Gastroesophageal sphincter (tissue), 4 donors: ENCODE data around the gene EPS8L3. TPM values are rescaled to one million over a fixed set of nuclear protein-coding genes. Genes with fewer than 3 reads are reported as not detected.

Experiments used
- ATAC-seq: fragments of 150-250 bp; one replicate; pipeline ENCODE4 v1.9.1; 2016; ENCODE audit warnings: mild to moderate bottlenecking, moderate library complexity
- H3K27ac ChIP-seq, 4 donors: fragments of 200-600 bp; sonication (generic) in 3 of 4; 1 replicate in 3 of 4; 2 replicates in 1 of 4; pipeline ENCODE4 v1.5.1; 2016 to 2019
- H3K27me3 ChIP-seq: fragments of 200-600 bp; sonication (generic); one replicate; pipeline ENCODE4 v1.5.1; 2019
- H3K36me3 ChIP-seq, 2 donors: fragments of 200-600 bp; sonication (generic); one replicate each; pipeline ENCODE4 v1.5.1; 2019; ENCODE audit warnings: control low read depth in 1 of 2
- H3K4me1 ChIP-seq, 3 donors: fragments of 200-600 bp; sonication (generic); 1 replicate in 2 of 3; 2 replicates in 1 of 3; pipeline ENCODE4 v1.5.1; 2016 to 2019; ENCODE audit warnings: control low read depth in 2 of 3
- H3K4me3 ChIP-seq, 2 donors: fragments of 200-600 bp; sonication (generic); one replicate each; pipeline ENCODE4 v1.5.1; 2019; ENCODE audit warnings: mild to moderate bottlenecking in 1 of 2, moderate library complexity in 1 of 2
- H3K9me3 ChIP-seq, 3 donors: fragments of 200-600 bp; sonication (generic); one replicate each; pipeline ENCODE4 v1.5.1; 2017 to 2019; ENCODE audit warnings: control low read depth in 2 of 3
- CTCF ChIP-seq, 4 experiments: fragments of 200-600 bp in 2 of 4; fragments of 450-650 bp in 2 of 4; sonication (generic) in 1 of 4; IDR thresholded peaks; one replicate each; pipeline ENCODE4 v1.5.1; 2017 to 2019; ENCODE audit warnings: antibody characterized with exemption in 4 of 4, mild to moderate bottlenecking in 2 of 4, moderate library complexity in 2 of 4
- EP300 ChIP-seq: sonication (generic); formaldehyde crosslinking; IDR thresholded peaks from one replicate; pipeline ENCODE4 v1.6.1; 2017; ENCODE audit warnings: antibody characterized with exemption, mild to moderate bottlenecking
- POLR2A ChIP-seq, 2 donors: fragments of 450-650 bp; IDR thresholded peaks; one replicate each; pipeline ENCODE4 v1.6.1; 2017; ENCODE audit warnings: antibody characterized with exemption in 2 of 2, mild to moderate bottlenecking in 2 of 2, moderate library complexity in 1 of 2
- POLR2AphosphoS5 ChIP-seq: sonication (generic); formaldehyde crosslinking; IDR thresholded peaks from one replicate; pipeline ENCODE4 v1.6.1; 2017; ENCODE audit warnings: antibody characterized with exemption
- WGBS, 2 donors: methylation state at CpG; one replicate each; pipeline ENCODE4 v1.1.5; 2018; ENCODE audit warnings: low coverage in 1 of 2; 5-methylcytosine and 5-hydroxymethylcytosine counted together
- total RNA-seq, 4 donors: library from RNA; depleted of rRNA; stranded (reverse); fragments of >200 nt; gene quantifications; one replicate each; pipeline ENCODE4 v1.1.0, GENCODE V29; 2016

Gene EPS8L3
- total RNA-seq, 4 donors from 2014 or later: 0.12 TPM; not detected in 3

GRCh38 chr1:109730666-109731065 lies 33.1 kb downstream of the EPS8L3 start:
- Histone ChIP-seq H3K36me3 (peaks cover 0 to 12% of the 10 kb centered on the region in 2 donors), H3K4me1 (no peaks in the 10 kb centered on the region), H3K9me3 (no peaks in the 10 kb centered on the region), H3K27me3 (no peaks in the 10 kb centered on the region), H3K27ac (no peak overlapping the region), H3K4me3 (no peak overlapping the region)
- no peak for ATAC-seq
- no peak for TF ChIP-seq POLR2AphosphoS5
- no peak for TF ChIP-seq POLR2A (IDR thresholded peaks at IDR 0.05)
- TF ChIP-seq EP300: no peak
- no peak for TF ChIP-seq CTCF (IDR thresholded peaks at IDR 0.05)
- 75 to 94% methylated on average over 5 to 6 of the region's 6 CpGs for WGBS, 2 donors

- WGBS, 2 donors: 93 to 100% methylated on average over 4 to 6 of the region's 7 CpGs
- H3K9me3 ChIP-seq: no peaks in the 10 kb centered on the region
- TF ChIP-seq CTCF (IDR thresholded peaks at IDR 0.05) (no peak), POLR2AphosphoS5 (no peak), EP300 (no peak), POLR2A (IDR thresholded peaks at IDR 0.05) (no peak)
- no peak overlapping the region for H3K4me3 ChIP-seq
- H3K36me3 ChIP-seq: no peaks in the 10 kb centered on the region
- no peak overlapping the region for H3K27ac ChIP-seq
- ATAC-seq: no peak
- H3K27me3 ChIP-seq: no peaks in the 10 kb centered on the region
- H3K4me1 ChIP-seq: no peaks in the 10 kb centered on the region
These were observed 34.9 kb downstream of the EPS8L3 start for GRCh38 chr1:109728870-109729269.

- Histone ChIP-seq H3K27me3 (no peaks in the 10 kb centered on the region), H3K4me1 (no peaks in the 10 kb centered on the region), H3K27ac (no peak overlapping the region), H3K4me3 (no peak overlapping the region), H3K36me3 (no peaks in the 10 kb centered on the region), H3K9me3 (no peaks in the 10 kb centered on the region)
- no peak for ATAC-seq
- WGBS, 2 donors: 87 to 91% methylated on average over 6 to 10 of the region's 12 CpGs
- TF ChIP-seq EP300 (no peak), POLR2AphosphoS5 (no peak), CTCF (IDR thresholded peaks at IDR 0.05) (no peak), POLR2A (IDR thresholded peaks at IDR 0.05) (no peak)
These were observed 36.9 kb downstream of the EPS8L3 start for GRCh38 chr1:109726728-109727373.

GRCh38 chr1:109726007-109726406 lies 37.7 kb downstream of the EPS8L3 start:
- H3K4me3 ChIP-seq: no peak overlapping the region
- no peaks in the 10 kb centered on the region for H3K36me3 ChIP-seq
- H3K4me1 ChIP-seq: no peaks in the 10 kb centered on the region
- 63 to 100% methylated on average over 1 of the region's 1 CpG for WGBS, 2 donors
- no peaks in the 10 kb centered on the region for H3K27me3 ChIP-seq
- H3K9me3 ChIP-seq: no peaks in the 10 kb centered on the region
- no peak for ATAC-seq
- no peak for TF ChIP-seq POLR2AphosphoS5
- no peak for TF ChIP-seq CTCF (IDR thresholded peaks at IDR 0.05)
- TF ChIP-seq EP300: no peak
- TF ChIP-seq POLR2A (IDR thresholded peaks at IDR 0.05): no peak
- no peak overlapping the region for H3K27ac ChIP-seq

GRCh38 chr1:109725510-109725909 lies 38.2 kb downstream of the EPS8L3 start:
- Histone ChIP-seq H3K4me3 (no peak overlapping the region), H3K4me1 (no peaks in the 10 kb centered on the region), H3K36me3 (no peaks in the 10 kb centered on the region), H3K9me3 (no peaks in the 10 kb centered on the region), H3K27ac (no peak overlapping the region), H3K27me3 (no peaks in the 10 kb centered on the region)
- no peak for ATAC-seq
- TF ChIP-seq POLR2AphosphoS5 (no peak), EP300 (no peak), POLR2A (IDR thresholded peaks at IDR 0.05) (no peak), CTCF (IDR thresholded peaks at IDR 0.05) (no peak)
- WGBS, 2 donors: 77 to 100% methylated on average over 1 to 3 of the region's 4 CpGs
